Amniotic stem cell (primary cell): ENCODE results near the gene ZBTB8B.

Source experiments
- DNase-seq: peaks from one replicate; lab custom pipeline; 2025; lab: John Stamatoyannopoulos, UW

The ZBTB8B gene

DNA sequence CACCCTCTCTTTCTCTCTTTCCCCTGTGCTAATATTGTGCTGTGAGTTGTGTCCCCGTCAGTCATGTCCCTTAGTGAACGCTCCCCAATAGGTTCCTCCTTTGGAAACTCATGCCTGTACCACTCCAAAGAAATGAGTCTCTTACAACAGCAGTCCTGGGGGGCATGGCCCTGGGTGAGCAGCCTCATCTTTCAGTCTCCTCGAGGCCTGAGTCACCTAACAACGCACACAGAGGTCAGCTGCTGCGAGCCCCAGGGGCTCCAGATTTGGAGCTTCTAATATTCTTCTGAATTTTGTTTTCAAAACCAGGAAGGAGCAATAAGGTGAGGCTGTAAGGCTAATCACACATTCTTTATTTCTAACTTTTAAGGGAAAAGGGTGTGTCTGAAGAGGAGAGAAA lies 43.9 kb downstream of the ZBTB8B start:
- DNase-seq: no peak

DNA sequence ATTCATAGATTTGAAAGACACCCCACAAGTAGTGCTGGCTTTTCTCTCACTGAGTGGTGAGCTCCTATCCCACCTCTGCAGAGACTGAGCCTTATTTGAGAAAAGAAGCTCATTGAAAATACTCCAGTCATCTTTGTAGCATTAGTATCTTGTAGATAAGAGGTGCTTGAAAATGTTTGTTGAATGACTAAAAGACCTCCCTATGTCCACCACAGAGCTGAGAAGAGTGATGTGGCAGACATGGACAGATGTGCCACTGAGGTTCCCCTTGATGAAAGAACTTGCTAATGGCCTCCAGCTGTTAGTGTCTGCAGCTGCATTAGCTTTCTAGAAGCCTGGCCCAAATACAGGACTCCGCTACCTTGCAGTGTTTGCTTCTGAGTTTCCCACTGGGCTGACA lies 45.1 kb downstream of the ZBTB8B start:
- DNase-seq: no peak
